ENCODE results near the gene CTXND1. TPM values are rescaled to one million over a fixed set of nuclear protein-coding genes. Genes with fewer than 3 reads are reported as not detected.

The CTXND1 gene
- total RNA-seq, 6 experiments from 2014 or later, result 2.7 to 10.1 (median 4.5) TPM

DNA sequence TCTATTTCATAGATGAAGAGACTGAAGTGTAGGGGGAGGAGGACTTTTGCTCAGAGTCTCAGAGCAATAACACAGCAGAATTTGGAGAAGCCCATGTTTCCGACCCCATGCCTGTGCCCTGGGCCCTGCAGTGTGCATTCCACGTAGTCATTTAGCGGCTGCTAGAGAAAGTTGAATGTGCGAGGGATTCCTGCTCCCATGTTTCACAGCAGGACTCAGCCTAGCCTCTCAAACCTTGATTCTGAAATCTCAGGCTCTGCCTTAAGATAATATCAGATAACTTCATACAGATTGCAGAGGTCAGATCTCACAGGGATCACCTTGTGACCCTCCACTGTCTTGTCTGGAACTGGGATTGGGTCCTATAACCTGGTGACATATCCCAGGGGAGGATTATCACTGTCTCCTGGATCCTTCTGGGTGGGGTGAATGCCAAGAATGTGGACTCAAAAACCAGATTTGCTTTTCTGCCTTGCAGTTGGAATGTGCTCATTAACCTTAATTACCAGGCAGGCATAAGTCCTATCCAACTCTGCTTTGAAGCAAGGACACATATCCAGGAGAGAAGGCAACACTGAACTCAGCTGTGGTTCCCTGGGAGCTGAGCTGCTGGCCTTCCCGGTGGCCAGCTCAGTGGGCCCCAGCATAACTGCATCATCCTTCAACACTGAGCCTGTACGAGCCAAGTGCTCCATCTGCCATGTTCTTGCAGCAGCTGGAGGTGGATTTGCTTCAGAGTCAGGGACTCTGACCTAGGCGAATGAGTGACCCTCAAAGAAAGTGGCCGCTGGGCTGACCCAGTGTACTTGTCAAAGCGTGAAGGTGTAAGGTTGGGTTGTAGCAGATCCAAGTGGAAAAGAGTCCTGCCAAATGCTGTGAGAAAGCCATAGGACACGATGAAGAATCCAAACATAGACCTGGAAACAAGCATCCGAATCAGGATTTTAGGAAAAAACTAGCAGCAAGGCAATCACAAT is 43.0 kb downstream of the CTXND1 start:
- no peaks in the 10 kb centered on the region for H3K9me3 ChIP-seq
- intact Hi-C loops (cut with DNase I), result no loop called here
- H3K4me1 ChIP-seq, result peaks cover 0 to 71% (median 28%) of the 10 kb centered on the region in 4 donors
- 47% methylated on average over 10 of the region's 11 CpGs for WGBS (ENCODE audit: insufficient coverage, low coverage, low lambda C conversion rate, missing lambda C conversion rate)
- peak overlapping the region in 2 of 3 donors; percentile 16 to 72 for H3K27ac ChIP-seq
- peak in 3 of 4 donors; percentile 4 to 31 (median 26) for ATAC-seq
- H3K27me3 ChIP-seq, result no peaks in the 10 kb centered on the region
- H3K4me3 ChIP-seq, result no peak overlapping the region
- no peaks in the 10 kb centered on the region for H3K36me3 ChIP-seq
- DNase-seq, result peak in 1 of 3 donors; percentile 69
- TF ChIP-seq, protein P1, sequence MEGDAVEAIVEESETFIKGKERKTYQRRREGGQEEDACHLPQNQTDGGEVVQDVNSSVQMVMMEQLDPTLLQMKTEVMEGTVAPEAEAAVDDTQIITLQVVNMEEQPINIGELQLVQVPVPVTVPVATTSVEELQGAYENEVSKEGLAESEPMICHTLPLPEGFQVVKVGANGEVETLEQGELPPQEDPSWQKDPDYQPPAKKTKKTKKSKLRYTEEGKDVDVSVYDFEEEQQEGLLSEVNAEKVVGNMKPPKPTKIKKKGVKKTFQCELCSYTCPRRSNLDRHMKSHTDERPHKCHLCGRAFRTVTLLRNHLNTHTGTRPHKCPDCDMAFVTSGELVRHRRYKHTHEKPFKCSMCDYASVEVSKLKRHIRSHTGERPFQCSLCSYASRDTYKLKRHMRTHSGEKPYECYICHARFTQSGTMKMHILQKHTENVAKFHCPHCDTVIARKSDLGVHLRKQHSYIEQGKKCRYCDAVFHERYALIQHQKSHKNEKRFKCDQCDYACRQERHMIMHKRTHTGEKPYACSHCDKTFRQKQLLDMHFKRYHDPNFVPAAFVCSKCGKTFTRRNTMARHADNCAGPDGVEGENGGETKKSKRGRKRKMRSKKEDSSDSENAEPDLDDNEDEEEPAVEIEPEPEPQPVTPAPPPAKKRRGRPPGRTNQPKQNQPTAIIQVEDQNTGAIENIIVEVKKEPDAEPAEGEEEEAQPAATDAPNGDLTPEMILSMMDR (IDR thresholded peaks at IDR 0.05), result no peak
- no peak for TF ChIP-seq POLR2A (IDR thresholded peaks at IDR 0.05)

GRCh38 chr15:80207887-80208286 is 44.1 kb downstream of the CTXND1 start:
- no peak for TF ChIP-seq POLR2A (IDR thresholded peaks at IDR 0.05)
- TF ChIP-seq, protein P1 (IDR thresholded peaks at IDR 0.05), result no peak
- peaks cover 0 to 71% (median 28%) of the 10 kb centered on the region in 4 donors for H3K4me1 ChIP-seq
- peaks cover 0 to 7% (median 0%) of the 10 kb centered on the region in 4 donors for H3K36me3 ChIP-seq
- ATAC-seq, result peak; percentile 63 to 85 (median 75)
- DNase-seq, result peak in 1 of 3 donors; percentile 77
- H3K27ac ChIP-seq, result peak overlapping the region in 2 of 3 donors; percentile 49 to 72
- no peaks in the 10 kb centered on the region for H3K27me3 ChIP-seq
- WGBS (ENCODE audit: insufficient coverage, low coverage, low lambda C conversion rate, missing lambda C conversion rate), result 25% methylated on average over 3 of the region's 3 CpGs
- no peak overlapping the region for H3K4me3 ChIP-seq
- intact Hi-C loops (cut with DNase I), result no loop called here
- no peaks in the 10 kb centered on the region for H3K9me3 ChIP-seq

DNA sequence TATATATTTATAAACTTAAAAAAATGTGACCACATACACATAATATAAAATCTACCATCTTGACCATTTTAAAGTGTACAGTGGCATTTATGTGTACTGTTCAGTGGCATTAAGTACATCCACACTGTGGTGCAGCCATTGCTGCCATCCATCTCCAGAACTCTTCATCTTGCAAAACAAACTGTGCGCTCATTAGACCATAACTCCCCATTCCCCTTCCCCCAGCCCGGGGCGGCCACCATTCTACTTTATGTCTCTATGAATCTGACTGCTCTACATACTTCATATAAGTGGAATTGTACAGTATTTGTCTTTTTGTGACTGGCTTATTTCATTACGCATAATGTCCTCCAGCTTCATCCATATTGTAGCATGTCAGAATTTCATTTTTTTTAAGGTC is 47.8 kb downstream of the CTXND1 start:
- peaks cover 0 to 39% (median 17%) of the 10 kb centered on the region in 4 donors for H3K4me1 ChIP-seq
- intact Hi-C loops (cut with DNase I), result no loop called here
- H3K9me3 ChIP-seq, result no peaks in the 10 kb centered on the region
- 89% methylated on average over 4 of the region's 4 CpGs for WGBS (ENCODE audit: insufficient coverage, low coverage, low lambda C conversion rate, missing lambda C conversion rate)
- DNase-seq, result no peak
- no peak overlapping the region for H3K27ac ChIP-seq
- H3K4me3 ChIP-seq, result no peak overlapping the region
- ATAC-seq, result no peak
- peaks cover 0 to 7% (median 0%) of the 10 kb centered on the region in 4 donors for H3K36me3 ChIP-seq
- H3K27me3 ChIP-seq, result no peaks in the 10 kb centered on the region
- TF ChIP-seq POLR2A (IDR thresholded peaks at IDR 0.05), result no peak
- TF ChIP-seq, protein P1 (IDR thresholded peaks at IDR 0.05), result no peak

DNA sequence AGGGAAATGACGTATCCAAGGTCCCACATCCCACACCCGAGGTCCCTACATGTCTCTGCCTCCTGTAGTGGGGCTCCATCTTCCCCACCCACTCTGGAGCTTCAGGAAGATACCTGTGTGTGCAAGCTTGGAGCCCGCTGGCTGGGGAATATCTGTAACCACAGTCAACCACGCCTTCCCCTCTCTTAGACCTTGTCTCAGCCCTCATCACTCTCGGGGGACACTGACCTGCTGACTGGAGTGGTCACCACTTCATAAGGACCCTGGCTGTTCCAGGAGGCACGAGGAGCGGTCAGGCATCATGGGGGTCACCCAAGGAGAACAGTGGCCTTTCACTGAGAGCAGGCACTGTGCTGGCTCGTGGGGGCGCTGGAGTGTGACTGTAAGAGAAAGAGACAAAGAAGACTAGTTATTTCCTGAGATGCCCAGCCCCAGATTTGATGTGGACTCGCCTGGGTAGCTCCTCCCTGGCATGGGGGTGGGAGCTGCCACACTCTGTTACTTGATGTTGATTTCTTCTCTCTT is 48.6 kb downstream of the CTXND1 start:
- Histone ChIP-seq H3K9me3 (no peaks in the 10 kb centered on the region), H3K36me3 (peaks cover 0 to 7% (median 0%) of the 10 kb centered on the region in 4 donors), H3K4me3 (no peak overlapping the region), H3K4me1 (peaks cover 0 to 31% (median 12%) of the 10 kb centered on the region in 4 donors), H3K27ac (no peak overlapping the region), H3K27me3 (no peaks in the 10 kb centered on the region)
- ATAC-seq, result no peak
- intact Hi-C loops (cut with DNase I), result no loop called here
- no peak for DNase-seq
- 81% methylated on average over 8 of the region's 10 CpGs for WGBS (ENCODE audit: insufficient coverage, low coverage, low lambda C conversion rate, missing lambda C conversion rate)
- TF ChIP-seq, protein P1 (IDR thresholded peaks at IDR 0.05), result no peak
- no peak for TF ChIP-seq POLR2A (IDR thresholded peaks at IDR 0.05)

Data from right lobe of liver (tissue), 6 donors.